Coronary artery (tissue), 2 donors: Measurements from ENCODE around the gene PTMS.
"Not testable (repeated sequence)": the region's sequence is repeated elsewhere in the genome, so short reads cannot be mapped to it uniquely, and the experiment has no call there.

ENCODE experiments used
- DNase-seq: peaks from one replicate; pipeline ENCODE4 v3.0.0-alpha.2; 2017; ENCODE audit warnings: low spot score
- H3K27ac ChIP-seq, 2 donors: fragments of 200-600 bp; sonication (generic); one replicate each; pipeline ENCODE4 v1.5.1; 2016 to 2019
- H3K4me3 ChIP-seq: fragments of 200-600 bp; sonication (generic); 2 replicates; pipeline ENCODE4 v1.5.1; 2016; ENCODE audit warnings: mild to moderate bottlenecking, moderate library complexity
- CTCF ChIP-seq: fragments of 200-600 bp; sonication (generic); IDR thresholded peaks from one replicate; pipeline ENCODE4 v1.5.1; 2019; ENCODE audit warnings: antibody characterized with exemption

The PTMS gene

GRCh38 chr12:6729186-6729585 lies 37.0 kb upstream of the PTMS start:
- H3K27ac ChIP-seq = no peak overlapping the region
- TF ChIP-seq CTCF = no peak
- no peak for DNase-seq
- H3K4me3 ChIP-seq = no peak overlapping the region

GRCh38 chr12:6730169-6730568 lies 36.0 kb upstream of the PTMS start:
- no peak for DNase-seq
- H3K4me3 ChIP-seq = no peak overlapping the region
- TF ChIP-seq CTCF = no peak
- H3K27ac ChIP-seq = no peak overlapping the region

GRCh38 chr12:6734506-6735387 lies 31.4 kb upstream of the PTMS start:
- Histone ChIP-seq H3K27ac (no peak overlapping the region), H3K4me3 (no peak overlapping the region)
- DNase-seq = no peak
- no peak for TF ChIP-seq CTCF

GRCh38 chr12:6735448-6736191 lies 30.5 kb upstream of the PTMS start:
- DNase-seq = no peak
- Histone ChIP-seq H3K27ac (peak overlapping the region in 1 of 2 donors; percentile 31), H3K4me3 (no peak overlapping the region)
- peak; percentile 52 for TF ChIP-seq CTCF

GRCh38 chr12:6736754-6737153 lies 29.4 kb upstream of the PTMS start:
- no peak for TF ChIP-seq CTCF
- Histone ChIP-seq H3K4me3 (no peak overlapping the region), H3K27ac (no peak overlapping the region)
- DNase-seq = no peak

GRCh38 chr12:6742080-6742479 lies 24.1 kb upstream of the PTMS start:
- DNase-seq, H3K4me3 ChIP-seq, H3K27ac ChIP-seq: not testable (repeated sequence)

GRCh38 chr12:6742834-6743233 lies 23.3 kb upstream of the PTMS start:
- H3K4me3 ChIP-seq = no peak overlapping the region
- TF ChIP-seq CTCF = no peak
- no peak overlapping the region for H3K27ac ChIP-seq
- no peak for DNase-seq

- H3K4me3 ChIP-seq, DNase-seq: not testable (repeated sequence)
These were observed 22.9 kb upstream of the PTMS start for GRCh38 chr12:6743300-6743699.

More at GRCh38 chr12:6743300-6743699, 22.9 kb upstream of the PTMS start:
- H3K27ac ChIP-seq = not testable (repeated sequence)
